ENCODE measurements around the gene ENKUR. TPM values are rescaled to one million over a fixed set of nuclear protein-coding genes. Genes with fewer than 3 reads are reported as not detected.

The ENKUR gene
- total and polyA plus RNA-seq, 2 experiments from 2014 or later, result 0.44 TPM; not detected in 1

- Mint-ChIP-seq H3K27ac (no peak overlapping the region), H3K36me3 (ENCODE audit: low read depth) (no peaks in the 10 kb centered on the region), H3K4me1 (no peaks in the 10 kb centered on the region), H3K27me3 (ENCODE audit: insufficient read depth, low read depth, poor library complexity) (no peaks in the 10 kb centered on the region), H3K9me3 (no peaks in the 10 kb centered on the region), H3K4me3 (no peak overlapping the region)
- Histone ChIP-seq H2AFZ (no peak overlapping the region), H3K9me2 (ENCODE audit: insufficient read depth) (no peaks in the 10 kb centered on the region), H3K27ac (ENCODE audit: low read depth) (no peak overlapping the region), H3K79me2 (replicated peaks; ENCODE audit: insufficient read depth) (no peaks in the 10 kb centered on the region), H3K4me1 (ENCODE audit: insufficient read depth) (no peaks in the 10 kb centered on the region), H3F3A (replicated peaks; ENCODE audit: low read depth) (no peaks in the 10 kb centered on the region), H3K4me2 (no peak overlapping the region), H3K36me3 (ENCODE audit: insufficient read depth) (no peaks in the 10 kb centered on the region), H4K20me1 (replicated peaks; ENCODE audit: insufficient read depth) (no peaks in the 10 kb centered on the region), H3K27me3 (ENCODE audit: insufficient read depth) (no peaks in the 10 kb centered on the region), H3K4me3 (no peak overlapping the region)
- TF ChIP-seq EZH2 (IDR thresholded peaks at IDR 0.05; ENCODE audit: low read depth, unreplicated experiment) (no peak), ZNF462 (CRISPR knock-in tag; IDR thresholded peaks at IDR 0.05) (no peak), CREB1 (CRISPR knock-in tag; IDR thresholded peaks at IDR 0.05; ENCODE audit: low read depth) (no peak), POLR2AphosphoS5 (IDR thresholded peaks at IDR 0.05; ENCODE audit: low read depth) (no peak), CTCF (conservative IDR thresholded peaks at IDR 0.05; ENCODE audit: low read depth in 2 of 2) (no peak), ETS1 (IDR thresholded peaks at IDR 0.05) (no peak), STAT1 (IDR thresholded peaks at IDR 0.05; ENCODE audit: unreplicated experiment) (no peak), EZH2phosphoT487 (IDR thresholded peaks at IDR 0.05; ENCODE audit: unreplicated experiment) (no peak)
- ATAC-seq (no peak), DNase-seq (ENCODE audit: low spot score) (no peak)
Observed at GRCh38 chr10:25023278-25023677, 7.3 kb upstream of the ENKUR start.

Data from GM23338 (cell line).